ENCODE results near the gene CREB3L2.

The CREB3L2 gene

GRCh38 chr7:137954614-137955013 is 47.3 kb downstream of the CREB3L2 start:
- in situ Hi-C loops (cut with HindIII; ENCODE audit: low sequenced_read_pairs): no loop called here

GRCh38 chr7:137953665-137954470 is 48.0 kb downstream of the CREB3L2 start:
- in situ Hi-C loops (cut with HindIII; ENCODE audit: low sequenced_read_pairs): no loop called here

- in situ Hi-C loops (cut with HindIII; ENCODE audit: low sequenced_read_pairs): no loop called here
Observed at GRCh38 chr7:137953043-137953664, 48.7 kb downstream of the CREB3L2 start.

GRCh38 chr7:137952426-137952805 is 49.5 kb downstream of the CREB3L2 start:
- in situ Hi-C loops (cut with HindIII; ENCODE audit: low sequenced_read_pairs): no loop called here

- in situ Hi-C loops (cut with HindIII; ENCODE audit: low sequenced_read_pairs): no loop called here
Observed at GRCh38 chr7:137951700-137952425, 50.0 kb downstream of the CREB3L2 start.

GRCh38 chr7:137950967-137951366 is 50.9 kb downstream of the CREB3L2 start:
- in situ Hi-C loops (cut with HindIII; ENCODE audit: low sequenced_read_pairs): no loop called here

GRCh38 chr7:137950263-137950621 is 51.6 kb downstream of the CREB3L2 start:
- in situ Hi-C loops (cut with HindIII; ENCODE audit: low sequenced_read_pairs): no loop called here

GRCh38 chr7:137949416-137950262 is 52.2 kb downstream of the CREB3L2 start:
- in situ Hi-C loops (cut with HindIII; ENCODE audit: low sequenced_read_pairs): no loop called here

- in situ Hi-C loops (cut with HindIII; ENCODE audit: low sequenced_read_pairs): no loop called here
Observed at GRCh38 chr7:137948845-137949330, 53.0 kb downstream of the CREB3L2 start.

GRCh38 chr7:137948083-137948844 is 53.6 kb downstream of the CREB3L2 start:
- in situ Hi-C loops (cut with HindIII; ENCODE audit: low sequenced_read_pairs): no loop called here

GRCh38 chr7:137947046-137947445 is 54.8 kb downstream of the CREB3L2 start:
- in situ Hi-C loops (cut with HindIII; ENCODE audit: low sequenced_read_pairs): no loop called here

- in situ Hi-C loops (cut with HindIII; ENCODE audit: low sequenced_read_pairs): no loop called here
Observed at GRCh38 chr7:137946011-137946410, 55.9 kb downstream of the CREB3L2 start.

GRCh38 chr7:137944168-137944567 is 57.7 kb downstream of the CREB3L2 start:
- in situ Hi-C loops (cut with HindIII; ENCODE audit: low sequenced_read_pairs): no loop called here

GRCh38 chr7:137943132-137943551 is 58.7 kb downstream of the CREB3L2 start:
- in situ Hi-C loops (cut with HindIII; ENCODE audit: low sequenced_read_pairs): no loop called here

GRCh38 chr7:137942484-137943115 is 59.3 kb downstream of the CREB3L2 start:
- in situ Hi-C loops (cut with HindIII; ENCODE audit: low sequenced_read_pairs): no loop called here

- in situ Hi-C loops (cut with HindIII; ENCODE audit: low sequenced_read_pairs): no loop called here
Observed at GRCh38 chr7:137940656-137941518, 61.0 kb downstream of the CREB3L2 start.

GRCh38 chr7:137940218-137940617 is 61.7 kb downstream of the CREB3L2 start:
- in situ Hi-C loops (cut with HindIII; ENCODE audit: low sequenced_read_pairs): no loop called here

- in situ Hi-C loops (cut with HindIII; ENCODE audit: low sequenced_read_pairs): no loop called here
Observed at GRCh38 chr7:137937202-137937560, 64.7 kb downstream of the CREB3L2 start.
